Measurements from ENCODE around the gene GNAQ. TPM values are rescaled to one million over a fixed set of nuclear protein-coding genes. Genes with fewer than 3 reads are reported as not detected.

GNAQ gene
- total RNA-seq, 6 donors from 2014 or later, result 50.3 to 117 (median 94.3) TPM

GRCh38 chr9:77820293-77820954 lies 211.2 kb downstream of the GNAQ start:
- ATAC-seq (ENCODE audit: low FRiP score in 2 of 2) (peak in 1 of 2 donors; percentile 68), DNase-seq (no peak)
- no peak overlapping the region for H3K4me3 ChIP-seq
- H3K27ac ChIP-seq, result no peak overlapping the region
- no peaks in the 10 kb centered on the region for H3K27me3 ChIP-seq
- no peaks in the 10 kb centered on the region for H3K36me3 ChIP-seq
- H3K4me1 ChIP-seq, result peaks cover 14 to 25% (median 23%) of the 10 kb centered on the region in 4 donors
- no peaks in the 10 kb centered on the region for H3K9me3 ChIP-seq
- TF ChIP-seq POLR2AphosphoS5 (IDR thresholded peaks at IDR 0.05) (no peak), EP300 (IDR thresholded peaks at IDR 0.05) (no peak), CTCF (IDR thresholded peaks at IDR 0.05) (no peak), POLR2A (IDR thresholded peaks at IDR 0.05) (no peak)
- 66 to 71% methylated on average over 3 of the region's 3 CpGs for WGBS, 2 donors

GRCh38 chr9:77819657-77820056 lies 212.0 kb downstream of the GNAQ start:
- H3K36me3 ChIP-seq, result peaks cover 0 to 5% (median 0%) of the 10 kb centered on the region in 4 donors
- TF ChIP-seq CTCF (IDR thresholded peaks at IDR 0.05) (no peak), POLR2AphosphoS5 (IDR thresholded peaks at IDR 0.05) (no peak), POLR2A (IDR thresholded peaks at IDR 0.05) (no peak), EP300 (IDR thresholded peaks at IDR 0.05) (no peak)
- ATAC-seq (ENCODE audit: low FRiP score in 2 of 2), result peak in 1 of 2 donors; percentile 74
- no peak for DNase-seq
- H3K9me3 ChIP-seq, result no peaks in the 10 kb centered on the region
- WGBS, 2 donors, result 26 to 56% methylated on average over 1 of the region's 1 CpG
- H3K27me3 ChIP-seq, result no peaks in the 10 kb centered on the region
- H3K4me3 ChIP-seq, result no peak overlapping the region
- H3K4me1 ChIP-seq, result peaks cover 14 to 25% (median 23%) of the 10 kb centered on the region in 4 donors
- H3K27ac ChIP-seq, result peak overlapping the region in 2 of 4 donors; percentile 43 to 64

- Histone ChIP-seq H3K36me3 (peaks cover 0 to 21% (median 0%) of the 10 kb centered on the region in 4 donors), H3K27me3 (no peaks in the 10 kb centered on the region), H3K4me1 (peaks cover 14 to 25% (median 23%) of the 10 kb centered on the region in 4 donors), H3K9me3 (no peaks in the 10 kb centered on the region), H3K27ac (peak overlapping the region in 1 of 4 donors; percentile 55), H3K4me3 (no peak overlapping the region)
- ATAC-seq (ENCODE audit: low FRiP score in 2 of 2), result no peak
- WGBS, 2 donors, result 89 to 91% methylated on average over 7 of the region's 7 CpGs
- TF ChIP-seq CTCF (IDR thresholded peaks at IDR 0.05) (no peak), POLR2AphosphoS5 (IDR thresholded peaks at IDR 0.05) (no peak), EP300 (IDR thresholded peaks at IDR 0.05) (no peak), POLR2A (IDR thresholded peaks at IDR 0.05) (no peak)
- no peak for DNase-seq
Observed at GRCh38 chr9:77817590-77818311, 213.9 kb downstream of the GNAQ start.

- DNase-seq, result no peak
- no peak for TF ChIP-seq CTCF (IDR thresholded peaks at IDR 0.05)
- TF ChIP-seq EP300 (IDR thresholded peaks at IDR 0.05), result no peak
- TF ChIP-seq POLR2AphosphoS5 (IDR thresholded peaks at IDR 0.05), result no peak
- TF ChIP-seq POLR2A (IDR thresholded peaks at IDR 0.05), result no peak
- WGBS, 2 donors, result 91 to 95% methylated on average over 6 of the region's 6 CpGs
- Histone ChIP-seq H3K36me3 (peaks cover 0 to 24% (median 0%) of the 10 kb centered on the region in 4 donors), H3K4me1 (peaks cover 14 to 25% (median 22%) of the 10 kb centered on the region in 4 donors), H3K27me3 (no peaks in the 10 kb centered on the region), H3K4me3 (no peak overlapping the region), H3K27ac (peak overlapping the region in 2 of 4 donors; percentile 31 to 55), H3K9me3 (no peaks in the 10 kb centered on the region)
- ATAC-seq (ENCODE audit: low FRiP score in 2 of 2), result no peak
Observed at GRCh38 chr9:77816641-77817341, 214.8 kb downstream of the GNAQ start.

All from upper lobe of left lung (tissue), 6 donors.